SK-N-SH (cell line): ENCODE measurements around the gene BCAS3. TPM values are rescaled to one million over a fixed set of nuclear protein-coding genes. Genes with fewer than 3 reads are reported as not detected.

Experiments
- CHD2 ChIP-seq: fragments of 150-350 bp; IDR thresholded peaks from 2 replicates; pipeline ENCODE4 v1.6.1; 2018; ENCODE audit warnings: low read length; ENCODE audit not compliant: partially characterized antibody
- ELF1 ChIP-seq: IDR thresholded peaks from 2 replicates; pipeline ENCODE4 v1.4.0; 2012
- EZH2phosphoT487 ChIP-seq: fragments of 200-600 bp; sonication (generic); IDR thresholded peaks from 2 replicates; pipeline ENCODE4 v1.6.1; 2017; ENCODE audit warnings: low read depth, mixed run types, mild to moderate bottlenecking, antibody characterized with exemption, moderate library complexity, borderline replicate concordance
- FOSL2 ChIP-seq: IDR thresholded peaks from 2 replicates; pipeline ENCODE4 v1.4.0; 2012; ENCODE audit warnings: low read depth, mild to moderate bottlenecking, moderate library complexity, borderline replicate concordance
- FOXJ3 ChIP-seq: sonication (generic); formaldehyde crosslinking; IDR thresholded peaks from 2 replicates; pipeline ENCODE4 v1.5.1; 2020; ENCODE audit warnings: mild to moderate bottlenecking, missing genetic modification reagents
- FOXM1 ChIP-seq: IDR thresholded peaks from 2 replicates; pipeline ENCODE4 v1.4.0; 2012; ENCODE audit warnings: low read depth, mild to moderate bottlenecking
- GATA2 ChIP-seq: sonication (generic); formaldehyde crosslinking; IDR thresholded peaks from 2 replicates; pipeline ENCODE4 v1.5.0; 2020; ENCODE audit warnings: mild to moderate bottlenecking, missing genetic modification reagents
- MXI1 ChIP-seq: IDR thresholded peaks from 2 replicates; pipeline ENCODE4 v1.6.1; 2012; ENCODE audit warnings: mild to moderate bottlenecking, low read depth, low read length, improper control_type of control experiment
- NFIC ChIP-seq: IDR thresholded peaks from 2 replicates; pipeline ENCODE4 v1.4.0; 2012; ENCODE audit warnings: borderline replicate concordance
- NRF1 ChIP-seq: IDR thresholded peaks from 2 replicates; pipeline ENCODE4 v1.6.1; 2012; ENCODE audit warnings: low read depth, mild to moderate bottlenecking, low read length
- POLR2AphosphoS5 ChIP-seq: IDR thresholded peaks from 2 replicates; pipeline ENCODE4 v1.6.1; 2012; ENCODE audit warnings: low read depth, low read length
- SIN3A ChIP-seq: IDR thresholded peaks from 2 replicates; pipeline ENCODE4 v1.6.1; 2012; ENCODE audit warnings: low read depth, mild to moderate bottlenecking, low read length, moderate library complexity, borderline replicate concordance
- SMC3 ChIP-seq: IDR thresholded peaks from 2 replicates; pipeline ENCODE4 v1.6.1; 2012; ENCODE audit warnings: low read depth, low read length, improper control_type of control experiment
- TEAD4 ChIP-seq: IDR thresholded peaks from 2 replicates; pipeline ENCODE4 v1.4.0; 2012; ENCODE audit warnings: mild to moderate bottlenecking, borderline replicate concordance; ENCODE audit not compliant: insufficient read depth
- USF1 ChIP-seq: IDR thresholded peaks from 2 replicates; pipeline ENCODE4 v1.4.0; 2012; ENCODE audit warnings: low read depth, borderline replicate concordance
- polyA plus RNA-seq, 3 experiments: library from polyadenylated mRNA; depleted of rRNA; stranded (reverse); fragments of >200 nt; gene quantifications; 2 replicates each; pipeline ENCODE4 v1.2.3, GENCODE V29; 2012
- TF ChIP-seq, protein P1 (sequence below): IDR thresholded peaks from 2 replicates; pipeline ENCODE4 v1.6.1; 2012; ENCODE audit warnings: mild to moderate bottlenecking, low read depth, low read length, moderate library complexity
- TF ChIP-seq, protein P2 (sequence below): fragments of 200-600 bp; sonication (generic); IDR thresholded peaks from 2 replicates; pipeline ENCODE4 v1.6.1; 2017; ENCODE audit warnings: antibody characterized with exemption, mild to moderate bottlenecking, moderate library complexity

Gene BCAS3
- polyA plus RNA-seq, 1 of the 3 experiments (the other 2 are of a cell fraction): 5.9 TPM

DNA sequence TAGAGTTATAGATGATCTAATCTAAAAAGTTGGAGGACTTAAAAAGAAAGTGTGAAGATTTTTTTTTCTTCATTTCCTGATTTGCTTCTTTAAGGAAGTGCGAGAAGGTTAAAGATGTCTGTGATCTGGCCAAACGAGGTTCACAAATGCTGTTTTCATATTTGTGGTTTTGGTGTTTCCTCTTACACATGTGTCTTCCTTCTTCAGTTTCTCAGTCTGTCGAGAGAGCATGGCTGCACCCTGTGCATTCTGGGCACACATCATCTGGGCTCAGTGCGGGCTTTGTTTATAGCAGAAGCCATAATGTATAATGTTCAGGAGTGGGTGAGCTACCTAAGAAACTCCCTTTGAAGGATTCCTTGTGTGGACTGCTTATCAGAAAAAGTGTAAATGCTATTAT lies 461.6 kb downstream of the BCAS3 start (continued):
- TF ChIP-seq, protein P1, sequence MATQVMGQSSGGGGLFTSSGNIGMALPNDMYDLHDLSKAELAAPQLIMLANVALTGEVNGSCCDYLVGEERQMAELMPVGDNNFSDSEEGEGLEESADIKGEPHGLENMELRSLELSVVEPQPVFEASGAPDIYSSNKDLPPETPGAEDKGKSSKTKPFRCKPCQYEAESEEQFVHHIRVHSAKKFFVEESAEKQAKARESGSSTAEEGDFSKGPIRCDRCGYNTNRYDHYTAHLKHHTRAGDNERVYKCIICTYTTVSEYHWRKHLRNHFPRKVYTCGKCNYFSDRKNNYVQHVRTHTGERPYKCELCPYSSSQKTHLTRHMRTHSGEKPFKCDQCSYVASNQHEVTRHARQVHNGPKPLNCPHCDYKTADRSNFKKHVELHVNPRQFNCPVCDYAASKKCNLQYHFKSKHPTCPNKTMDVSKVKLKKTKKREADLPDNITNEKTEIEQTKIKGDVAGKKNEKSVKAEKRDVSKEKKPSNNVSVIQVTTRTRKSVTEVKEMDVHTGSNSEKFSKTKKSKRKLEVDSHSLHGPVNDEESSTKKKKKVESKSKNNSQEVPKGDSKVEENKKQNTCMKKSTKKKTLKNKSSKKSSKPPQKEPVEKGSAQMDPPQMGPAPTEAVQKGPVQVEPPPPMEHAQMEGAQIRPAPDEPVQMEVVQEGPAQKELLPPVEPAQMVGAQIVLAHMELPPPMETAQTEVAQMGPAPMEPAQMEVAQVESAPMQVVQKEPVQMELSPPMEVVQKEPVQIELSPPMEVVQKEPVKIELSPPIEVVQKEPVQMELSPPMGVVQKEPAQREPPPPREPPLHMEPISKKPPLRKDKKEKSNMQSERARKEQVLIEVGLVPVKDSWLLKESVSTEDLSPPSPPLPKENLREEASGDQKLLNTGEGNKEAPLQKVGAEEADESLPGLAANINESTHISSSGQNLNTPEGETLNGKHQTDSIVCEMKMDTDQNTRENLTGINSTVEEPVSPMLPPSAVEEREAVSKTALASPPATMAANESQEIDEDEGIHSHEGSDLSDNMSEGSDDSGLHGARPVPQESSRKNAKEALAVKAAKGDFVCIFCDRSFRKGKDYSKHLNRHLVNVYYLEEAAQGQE: 0 out of 2 replicates have a peak, but pooled peaks have one; percentile 43
- TF ChIP-seq GATA2 (CRISPR knock-in tag) (no peak), NRF1 (no peak), SMC3 (no peak), MXI1 (no peak), EZH2phosphoT487 (no peak), CHD2 (no peak), POLR2AphosphoS5 (peak; percentile 47; the same call in 1 of the 2 replicates), FOXM1 (no peak), FOSL2 (peak; percentile 14; the same call in 1 of the 2 replicates), USF1 (no peak), ELF1 (peak; percentile 54; the same call in 1 of the 2 replicates), NFIC (peak; percentile 63; the same call in 1 of the 2 replicates), SIN3A (no peak), FOXJ3 (CRISPR knock-in tag) (no peak), TEAD4 (peak; percentile 46; the same call in 1 of the 2 replicates)
- TF ChIP-seq, protein P2, sequence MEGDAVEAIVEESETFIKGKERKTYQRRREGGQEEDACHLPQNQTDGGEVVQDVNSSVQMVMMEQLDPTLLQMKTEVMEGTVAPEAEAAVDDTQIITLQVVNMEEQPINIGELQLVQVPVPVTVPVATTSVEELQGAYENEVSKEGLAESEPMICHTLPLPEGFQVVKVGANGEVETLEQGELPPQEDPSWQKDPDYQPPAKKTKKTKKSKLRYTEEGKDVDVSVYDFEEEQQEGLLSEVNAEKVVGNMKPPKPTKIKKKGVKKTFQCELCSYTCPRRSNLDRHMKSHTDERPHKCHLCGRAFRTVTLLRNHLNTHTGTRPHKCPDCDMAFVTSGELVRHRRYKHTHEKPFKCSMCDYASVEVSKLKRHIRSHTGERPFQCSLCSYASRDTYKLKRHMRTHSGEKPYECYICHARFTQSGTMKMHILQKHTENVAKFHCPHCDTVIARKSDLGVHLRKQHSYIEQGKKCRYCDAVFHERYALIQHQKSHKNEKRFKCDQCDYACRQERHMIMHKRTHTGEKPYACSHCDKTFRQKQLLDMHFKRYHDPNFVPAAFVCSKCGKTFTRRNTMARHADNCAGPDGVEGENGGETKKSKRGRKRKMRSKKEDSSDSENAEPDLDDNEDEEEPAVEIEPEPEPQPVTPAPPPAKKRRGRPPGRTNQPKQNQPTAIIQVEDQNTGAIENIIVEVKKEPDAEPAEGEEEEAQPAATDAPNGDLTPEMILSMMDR: no peak
- TF ChIP-seq, all 33 proteins: peak for 15
